Embryonic facial prominence (tissue), 1 donor: ENCODE results near the gene CLSTN2.
"Not testable (repeated sequence)": the region's sequence is repeated elsewhere in the genome, so short reads cannot be mapped to it uniquely, and the experiment has no call there.

Experiments
- DNase-seq: peaks from one replicate; pipeline ENCODE4 v3.0.0-alpha.2; 2016; ENCODE audit errors: extremely low spot score

CLSTN2 gene

DNA sequence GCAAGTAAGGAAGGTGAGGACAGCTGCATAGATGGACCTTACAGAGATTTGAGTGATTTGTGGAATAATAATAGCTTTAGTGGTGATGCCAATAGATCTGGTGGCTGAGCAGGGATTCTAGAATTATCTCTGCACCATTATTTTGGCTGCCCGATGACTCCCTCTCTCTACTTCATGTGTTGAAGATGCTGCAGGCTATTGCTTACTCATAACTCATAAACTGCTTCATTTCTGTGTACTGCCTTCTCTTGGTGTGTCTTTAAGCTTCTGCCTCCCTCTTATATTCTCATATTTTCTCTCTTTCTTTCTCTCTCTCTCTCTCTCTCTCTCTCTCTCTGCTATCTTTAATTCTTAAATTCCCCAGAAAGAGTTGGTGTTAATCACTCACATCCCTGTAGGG, 486.9 kb downstream of the CLSTN2 start:
- no peak for DNase-seq

DNA sequence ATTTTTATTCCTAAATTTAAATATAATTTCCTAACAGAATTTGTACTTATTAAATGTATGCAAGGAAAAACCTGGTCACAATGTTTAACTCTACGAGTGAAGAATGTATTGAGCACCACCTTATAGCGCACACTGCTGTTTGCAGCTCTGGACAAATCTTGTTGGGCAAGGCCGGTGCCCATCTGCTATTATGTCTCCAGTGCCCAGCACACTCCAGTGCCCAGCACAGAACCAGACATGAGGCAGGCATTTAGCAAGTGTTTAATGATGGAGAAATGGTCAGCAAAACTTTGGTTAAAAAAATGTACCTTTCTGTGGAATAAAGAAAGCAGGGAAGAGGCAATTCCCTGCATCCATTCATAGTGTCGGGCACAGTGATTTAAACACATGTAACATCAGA, 488.2 kb downstream of the CLSTN2 start:
- DNase-seq = no peak

DNA sequence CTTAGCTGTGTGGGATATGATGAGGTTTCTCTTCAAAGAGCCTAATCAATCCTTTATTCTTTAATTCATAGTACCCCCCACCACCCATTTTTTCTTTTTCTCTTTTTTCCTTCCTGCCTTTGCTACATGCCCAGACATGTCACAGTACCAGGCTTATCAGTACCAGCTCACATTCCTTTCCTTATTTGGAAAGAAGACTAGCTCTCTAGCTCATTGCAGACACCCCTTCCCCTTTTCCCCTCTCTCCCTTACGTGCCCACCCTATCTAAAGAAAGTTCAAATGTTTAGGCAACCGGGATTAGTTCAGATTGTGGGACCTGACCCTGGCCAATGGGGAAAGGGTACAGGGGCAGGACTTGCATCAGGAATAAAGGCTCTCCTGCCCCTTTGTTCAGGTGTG, 488.6 kb downstream of the CLSTN2 start:
- not testable (repeated sequence) for DNase-seq

DNA sequence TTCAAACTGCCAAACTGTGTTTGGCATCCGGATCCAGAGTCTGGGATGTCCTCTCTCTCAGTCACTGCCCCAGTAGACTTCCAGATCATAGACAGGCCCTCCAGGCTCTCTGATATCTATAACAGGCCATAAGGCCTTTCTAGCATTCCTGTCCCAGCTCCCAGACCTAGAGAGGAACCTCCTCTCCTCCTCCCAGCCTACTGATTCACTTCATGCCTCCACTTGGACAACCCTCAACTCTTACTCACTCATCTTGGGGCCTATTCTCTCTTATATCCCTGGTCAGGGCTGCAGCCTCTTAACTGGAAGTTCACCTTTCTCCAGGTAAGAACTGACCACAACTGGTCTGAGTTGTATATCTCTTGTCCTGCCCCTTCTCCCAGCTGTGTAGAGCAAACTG, 489.2 kb downstream of the CLSTN2 start:
- DNase-seq = no peak

DNA sequence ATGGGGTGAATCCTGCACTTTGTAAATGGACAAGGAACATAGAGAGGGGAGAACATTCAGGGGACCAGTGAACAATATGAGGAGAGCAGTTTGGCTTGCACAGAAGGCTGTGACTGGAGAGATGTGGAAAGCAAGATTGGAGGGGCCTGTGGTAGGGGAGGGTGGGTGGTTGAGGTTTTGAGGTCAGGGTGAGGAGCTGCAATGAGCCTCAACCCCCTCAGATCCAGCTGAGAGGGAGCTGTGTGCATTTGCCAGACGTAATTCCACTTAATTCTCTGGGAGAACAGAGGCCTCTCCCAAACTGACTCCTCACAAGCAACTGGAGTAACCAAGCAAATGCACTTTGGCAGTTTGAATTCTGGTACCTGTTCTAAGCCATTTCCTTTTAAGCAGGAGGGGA, 489.7 kb downstream of the CLSTN2 start:
- no peak for DNase-seq

DNA sequence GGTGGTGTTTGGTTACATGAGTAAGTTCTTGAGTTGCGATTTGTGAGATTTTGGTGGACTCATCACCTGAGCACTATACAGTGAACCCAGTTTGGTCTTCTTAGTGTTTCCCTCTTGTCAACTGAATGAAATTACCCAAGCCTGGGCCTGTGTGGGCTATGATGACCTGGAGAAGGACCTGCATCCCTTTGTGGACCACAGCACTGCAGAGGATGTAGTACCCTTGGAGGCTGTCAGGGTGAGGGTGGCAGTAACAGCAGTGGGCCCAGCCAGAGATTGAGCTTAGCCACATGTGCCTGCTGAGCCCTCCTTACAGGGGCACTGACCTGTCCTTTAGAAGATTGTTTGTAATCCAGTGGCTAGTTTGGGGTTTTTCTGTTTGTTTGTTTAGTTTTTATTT, 492.8 kb downstream of the CLSTN2 start:
- no peak for DNase-seq

DNA sequence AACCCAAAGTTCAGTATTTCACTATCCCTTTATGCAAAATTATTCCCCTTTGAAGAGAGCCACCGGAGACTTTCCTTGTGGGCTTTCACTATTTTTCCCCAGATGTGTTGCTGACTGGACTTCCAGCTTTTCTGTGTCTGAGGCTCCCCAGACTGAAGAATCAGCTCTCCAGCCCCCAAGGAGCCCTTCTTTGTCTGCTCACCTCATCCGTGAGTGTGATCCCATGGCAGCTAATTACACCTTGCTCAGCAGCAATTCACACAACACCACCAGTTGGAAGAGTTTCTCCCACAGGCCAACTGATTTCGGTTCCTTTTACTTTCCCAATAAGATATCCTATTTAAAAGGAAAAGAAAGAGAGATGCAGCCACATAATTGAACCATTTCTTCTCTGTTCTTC, 493.4 kb downstream of the CLSTN2 start:
- DNase-seq = no peak

DNA sequence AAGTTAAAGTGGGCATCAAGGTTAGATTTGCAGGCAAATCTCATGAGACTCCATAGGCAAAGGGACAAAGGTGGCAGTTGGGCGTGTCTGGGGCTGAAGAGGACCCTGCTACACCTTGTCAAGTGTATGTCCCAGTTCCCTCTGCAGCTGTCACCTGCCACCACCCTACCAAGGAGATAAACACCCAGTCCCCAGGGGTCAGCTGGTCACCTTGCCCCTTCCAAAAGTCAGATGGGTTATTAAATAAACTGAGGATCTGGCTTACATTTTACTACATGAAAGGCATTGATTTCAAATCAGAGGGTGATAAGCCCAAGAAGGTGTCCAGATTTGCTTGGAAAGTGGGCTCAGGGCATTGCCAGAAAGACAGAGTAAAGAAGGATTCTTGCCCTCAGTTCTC, 494.8 kb downstream of the CLSTN2 start:
- DNase-seq = no peak

DNA sequence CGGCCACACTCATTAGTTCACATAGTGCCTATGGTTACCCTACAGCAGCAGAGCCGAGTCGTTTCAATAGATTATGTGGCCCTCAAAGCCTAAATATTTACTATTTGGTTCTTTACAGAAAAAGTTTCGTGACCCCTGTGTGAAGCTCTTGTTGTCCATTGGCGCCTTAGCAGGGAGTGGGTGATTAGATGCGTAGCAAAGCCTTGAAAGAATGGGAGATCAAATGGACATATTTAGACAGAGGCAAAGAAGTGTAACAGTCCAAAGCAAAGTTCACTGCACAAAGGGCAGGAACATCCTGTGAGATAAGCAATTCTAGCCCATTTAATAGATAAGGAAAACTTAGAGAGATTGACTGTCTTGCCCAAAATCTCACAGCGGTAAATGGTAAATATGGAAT, 495.5 kb downstream of the CLSTN2 start:
- DNase-seq = no peak

DNA sequence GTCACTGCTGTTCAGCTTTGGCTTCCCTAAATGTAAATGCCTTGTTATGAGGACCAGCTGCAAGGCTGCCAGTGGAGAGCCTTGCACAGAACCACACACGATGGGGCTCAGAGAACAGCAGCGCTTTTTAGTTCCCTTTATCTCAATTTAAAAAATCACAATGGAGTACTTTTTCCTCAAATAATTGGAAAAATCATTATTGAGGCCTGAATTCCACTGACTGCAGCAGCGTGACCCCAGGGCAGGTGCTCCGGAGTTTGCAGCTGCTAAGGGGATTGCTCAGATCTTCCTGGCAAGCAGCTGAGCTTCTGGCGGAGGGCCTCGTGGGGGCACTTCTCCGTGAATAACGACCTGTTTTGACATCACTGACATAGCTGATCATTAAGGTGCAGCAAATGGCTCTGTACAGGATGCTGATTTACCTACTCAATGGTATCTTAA, 497.3 kb downstream of the CLSTN2 start:
- no peak for DNase-seq

DNA sequence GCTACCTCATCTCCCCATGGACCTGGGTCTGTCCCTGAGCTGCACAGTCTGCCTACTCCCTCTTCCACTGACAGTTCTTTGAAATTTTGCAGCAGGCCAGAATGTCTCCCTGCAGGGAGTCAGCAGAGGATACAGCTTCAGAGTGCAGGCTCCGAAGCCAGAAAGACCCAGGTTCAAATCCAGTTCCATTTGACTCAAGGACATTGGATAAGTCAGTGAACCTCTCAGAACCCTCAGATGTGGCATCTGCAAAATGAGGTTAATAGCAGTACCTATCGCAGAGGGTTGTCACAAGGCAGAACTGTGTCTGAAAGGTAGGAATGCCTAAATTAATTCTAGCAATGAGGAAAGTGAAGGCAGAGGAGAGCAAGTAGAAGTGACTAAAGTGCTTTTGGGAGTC, 498.4 kb downstream of the CLSTN2 start:
- no peak for DNase-seq

DNA sequence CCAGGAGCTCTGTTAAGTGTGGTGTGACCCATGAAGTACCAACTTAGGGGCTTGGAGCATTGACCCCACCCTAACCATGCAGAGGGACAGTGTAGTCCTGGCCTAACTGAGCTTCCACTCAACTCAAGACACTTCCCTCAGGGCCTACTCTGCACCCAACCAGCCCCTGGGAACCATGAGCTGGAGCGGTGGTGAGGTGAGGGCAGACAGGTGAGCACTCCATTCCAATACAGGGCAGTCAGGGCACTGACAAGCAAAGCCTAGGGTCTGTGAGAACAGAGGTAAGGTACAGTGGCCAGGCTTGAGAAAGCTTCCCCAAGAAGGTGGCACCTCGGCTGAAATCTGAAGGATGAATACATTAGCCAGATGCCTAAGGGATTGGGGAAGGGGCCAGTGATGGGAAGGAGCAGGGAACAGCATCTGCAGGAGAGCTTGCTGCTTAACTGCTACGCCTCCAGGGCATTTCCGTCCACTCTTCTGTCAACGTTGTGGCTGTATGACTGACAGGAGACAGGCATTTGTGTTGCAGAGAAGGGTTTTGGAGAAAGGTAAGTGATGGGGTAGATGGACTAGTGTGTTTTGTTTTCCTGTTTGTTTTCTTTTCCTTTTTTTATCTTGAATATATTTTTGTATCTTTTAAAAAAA, 499.4 kb downstream of the CLSTN2 start:
- no peak for DNase-seq

DNA sequence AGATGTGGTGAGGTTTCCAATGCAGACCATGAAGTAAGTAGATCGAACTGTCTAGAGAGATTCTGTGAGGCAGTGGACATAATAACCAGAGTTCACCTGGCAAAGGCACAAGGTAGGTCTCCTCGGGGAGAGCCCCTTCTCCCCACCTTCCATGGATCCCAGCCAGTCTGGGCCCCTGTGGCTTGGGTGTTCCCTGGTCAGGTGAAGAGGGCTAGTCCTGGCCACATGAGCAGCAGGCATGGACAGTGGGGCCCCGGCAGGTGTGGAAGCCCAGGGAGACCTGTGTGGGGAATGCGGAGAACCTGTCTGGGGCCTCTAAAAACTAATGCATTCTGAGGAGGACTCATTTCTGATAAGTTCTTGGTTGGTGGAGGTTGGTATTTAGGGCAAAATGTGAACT, 501.4 kb downstream of the CLSTN2 start:
- DNase-seq = no peak

DNA sequence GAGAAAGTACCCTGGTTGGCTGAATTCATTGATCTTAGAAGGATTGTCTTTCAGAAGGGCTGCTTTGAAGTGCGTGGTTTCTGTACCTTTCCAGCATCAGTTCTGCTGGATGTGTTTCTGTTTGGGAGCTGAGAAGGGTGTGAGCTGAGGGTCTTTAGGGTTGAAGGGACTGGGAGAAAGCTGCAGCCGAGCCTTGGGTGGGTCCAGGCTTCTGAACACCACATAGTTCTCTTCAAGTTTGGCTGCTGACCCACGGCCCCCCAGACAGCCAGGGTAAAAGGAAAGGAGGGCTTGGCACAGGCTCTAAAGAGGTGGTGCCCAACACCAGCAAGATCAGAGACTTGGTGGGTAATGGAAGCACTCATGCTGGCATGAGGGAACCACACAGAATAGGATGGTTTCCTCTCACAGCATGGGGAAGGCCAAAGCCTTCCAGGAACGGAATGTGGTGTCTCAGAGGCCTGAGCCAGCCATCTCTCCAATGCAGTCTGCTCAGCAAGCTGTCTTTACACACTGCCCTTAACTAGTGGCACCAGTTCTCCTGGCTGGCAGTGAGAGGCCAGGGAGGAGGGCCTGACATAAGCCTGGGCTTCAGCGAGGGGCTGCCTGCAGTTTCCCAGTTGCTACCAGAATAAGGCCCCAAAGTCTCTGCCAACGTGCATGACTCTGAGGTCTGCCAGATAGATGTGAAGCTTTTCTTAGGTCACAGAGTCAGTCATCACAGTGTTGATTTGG, 503.9 kb downstream of the CLSTN2 start:
- no peak for DNase-seq

DNA sequence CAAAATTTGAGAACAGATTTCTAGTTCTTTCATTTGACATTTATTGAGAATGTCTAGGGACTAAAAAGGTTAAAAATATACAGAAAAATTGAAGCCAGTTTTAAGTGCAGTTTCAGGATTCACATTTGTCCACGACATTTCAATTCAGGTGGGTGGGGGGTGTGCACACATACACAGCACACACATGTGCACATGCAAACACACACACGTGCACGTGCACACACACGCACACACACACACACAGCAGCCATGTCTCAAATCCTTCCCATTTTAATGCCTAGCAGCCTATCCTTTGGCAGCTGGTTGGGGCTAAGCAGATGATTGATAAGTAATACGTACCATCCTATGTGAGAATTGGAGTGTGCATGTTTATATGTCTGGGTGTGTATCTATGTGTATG, 504.5 kb downstream of the CLSTN2 start:
- no peak for DNase-seq

DNA sequence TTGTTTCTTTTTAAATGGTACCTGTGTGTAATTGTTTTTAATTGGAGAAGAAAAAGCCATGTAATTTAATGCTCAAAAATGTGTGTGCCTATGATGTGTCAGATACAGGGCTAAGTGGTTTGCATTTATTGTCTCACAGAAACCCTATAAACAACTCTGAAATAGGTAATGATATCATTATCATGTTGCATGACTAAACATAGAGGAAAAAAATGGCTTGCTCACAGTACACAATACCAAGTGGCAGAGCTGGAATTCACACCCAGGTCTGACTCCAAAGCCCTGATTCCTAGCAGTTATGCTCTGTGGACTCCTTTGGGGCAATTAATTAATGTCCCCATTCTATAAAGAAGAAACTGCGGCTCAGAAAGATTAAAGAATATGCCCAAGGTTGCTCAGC, 505.5 kb downstream of the CLSTN2 start:
- DNase-seq = no peak

DNA sequence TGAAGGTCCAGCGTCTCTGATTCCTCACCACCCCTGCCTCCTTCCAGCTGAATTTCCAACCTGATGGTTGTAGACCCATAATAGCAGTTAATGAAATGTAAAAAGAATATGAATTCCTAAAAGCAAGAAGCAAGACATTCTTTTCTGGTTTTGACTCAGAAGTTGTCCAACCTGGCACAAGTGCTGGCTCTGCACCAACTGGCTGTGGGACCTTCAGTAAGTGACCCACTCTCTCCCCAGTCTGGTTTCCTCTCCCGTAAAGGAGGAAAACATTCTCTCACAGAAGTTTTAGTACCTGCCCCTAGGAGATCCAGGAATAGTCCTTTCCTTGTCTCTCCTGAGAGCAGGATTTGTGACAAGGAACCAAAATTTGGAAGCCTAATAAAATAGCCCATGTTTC, 506.0 kb downstream of the CLSTN2 start:
- DNase-seq = no peak

DNA sequence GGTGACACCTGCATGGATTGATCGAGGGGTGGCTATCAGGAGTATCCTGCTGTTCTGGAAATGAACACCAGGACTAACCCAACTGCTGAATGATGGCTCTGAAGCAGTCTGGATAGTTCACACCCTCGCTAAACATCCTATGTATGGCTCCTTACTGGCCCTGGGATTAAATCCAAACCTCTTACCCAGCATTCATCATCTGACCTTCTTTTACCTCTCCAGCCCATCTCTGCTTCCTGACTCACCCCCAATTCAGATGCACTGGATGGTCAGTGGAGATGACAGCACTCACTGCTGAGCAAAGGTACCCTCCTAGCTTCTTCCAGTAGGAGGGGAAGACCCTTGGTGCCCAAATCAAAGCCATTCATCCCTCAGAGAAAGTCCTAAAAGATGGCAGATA, 507.6 kb downstream of the CLSTN2 start:
- DNase-seq = no peak

DNA sequence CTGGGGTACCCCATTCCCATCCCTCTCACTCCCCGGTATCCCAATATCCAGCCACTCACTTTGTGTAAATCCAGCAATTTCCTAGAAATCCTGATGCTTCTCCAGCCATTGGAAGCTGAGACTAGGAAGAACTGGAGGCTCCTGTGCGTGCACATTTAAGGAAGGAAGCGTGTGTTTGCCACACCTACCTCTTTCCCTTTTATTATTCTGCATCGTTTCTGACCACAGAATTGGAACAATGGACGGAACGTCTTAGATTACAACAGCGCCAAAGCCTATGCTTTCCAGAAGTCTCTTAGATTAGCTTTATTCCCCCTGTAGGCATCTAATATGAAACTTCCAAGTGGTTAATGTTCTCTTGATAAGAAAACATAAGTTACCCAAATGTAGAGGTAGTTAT, 508.1 kb downstream of the CLSTN2 start:
- DNase-seq = no peak

DNA sequence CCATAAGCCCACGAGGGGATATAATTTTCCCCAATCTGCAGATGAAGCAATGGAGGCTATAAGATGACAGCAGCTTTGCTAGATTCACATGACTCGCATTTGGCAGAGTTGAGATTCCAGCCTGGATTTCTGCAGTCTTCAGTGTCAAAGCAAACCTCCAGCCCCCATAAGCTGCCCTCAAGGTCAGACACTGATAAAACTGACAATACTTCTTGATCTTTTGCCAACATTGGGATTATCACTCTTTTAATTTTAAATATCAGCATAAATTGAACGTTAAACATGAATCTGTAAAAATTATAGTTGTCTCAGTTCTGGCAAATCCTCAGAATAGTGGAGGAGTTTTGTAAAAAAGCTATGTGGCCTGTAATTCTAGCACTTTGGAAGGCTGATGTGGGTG, 508.8 kb downstream of the CLSTN2 start:
- no peak for DNase-seq

DNA sequence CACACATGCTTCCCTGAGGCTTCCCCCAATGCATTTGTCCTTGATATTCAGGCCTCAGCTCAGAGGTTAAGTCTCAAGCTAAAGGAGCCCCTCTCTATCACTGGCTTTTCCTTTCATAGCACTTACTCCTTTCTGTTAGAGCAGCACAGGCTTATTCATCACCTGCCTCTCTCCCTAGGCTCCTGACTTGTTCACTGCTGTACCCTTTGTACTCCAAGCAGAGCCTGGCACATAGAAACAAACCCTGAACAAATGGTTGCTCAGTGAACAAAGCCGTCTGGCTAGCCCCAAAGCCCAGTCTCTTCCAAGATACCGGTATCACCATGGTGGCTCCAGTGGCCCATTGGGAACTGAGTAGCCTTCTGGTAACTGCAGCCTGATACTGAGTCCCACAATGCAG, 511.7 kb downstream of the CLSTN2 start:
- DNase-seq = no peak

DNA sequence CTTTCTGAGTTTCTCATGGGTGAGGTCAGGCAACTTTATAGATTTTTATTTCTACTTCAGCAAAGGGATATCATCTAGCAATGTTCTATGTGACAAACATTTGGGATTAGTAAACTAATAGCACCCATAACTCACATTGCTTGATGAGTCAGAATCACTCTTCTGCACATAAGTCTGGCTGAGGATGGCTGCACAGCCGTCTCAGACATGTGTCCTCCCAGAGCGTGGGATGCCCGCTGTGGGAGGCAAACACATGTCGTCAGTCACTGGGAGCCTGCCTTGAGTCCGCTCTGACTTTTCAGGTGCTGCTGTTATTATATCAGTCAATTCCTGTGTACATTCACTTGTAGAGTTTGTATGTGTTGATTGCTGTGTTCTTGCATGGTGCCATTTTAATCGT, 512.2 kb downstream of the CLSTN2 start:
- no peak for DNase-seq

DNA sequence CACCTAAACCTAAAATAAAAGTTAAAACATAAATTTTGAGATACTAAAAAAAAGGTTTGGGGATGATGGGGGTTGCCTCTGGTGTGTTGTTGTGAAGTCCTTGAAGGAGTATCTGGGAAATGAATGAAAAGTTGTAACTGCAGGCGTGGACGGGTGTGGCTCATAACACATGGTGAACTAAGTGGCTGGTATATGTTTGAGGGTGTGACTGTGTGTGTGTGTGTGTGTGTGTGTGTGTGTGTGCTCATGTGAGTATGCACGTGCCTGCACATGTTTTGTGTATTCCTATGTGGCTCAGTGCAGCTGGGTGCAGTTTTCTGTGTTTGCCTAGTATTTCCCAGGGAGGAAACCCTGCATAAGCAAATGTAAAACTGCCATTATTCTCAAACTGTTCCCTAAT, 513.0 kb downstream of the CLSTN2 start:
- DNase-seq = no peak
